ENCODE results near the gene CTNND2.

- TF ChIP-seq CAMTA2 (CRISPR knock-in tag; conservative IDR thresholded peaks at IDR 0.05) (no peak), ZSCAN29 (IDR thresholded peaks at IDR 0.05) (no peak), ZNF639 (CRISPR knock-in tag; conservative IDR thresholded peaks at IDR 0.05 in 1 of 2, IDR thresholded peaks at IDR 0.05 in 1 of 2) (no peak), MTA2 (IDR thresholded peaks at IDR 0.05; ENCODE audit: low read depth) (no peak), POLR2A (conservative IDR thresholded peaks at IDR 0.05) (no peak), GATA2 (CRISPR knock-in tag; IDR thresholded peaks at IDR 0.05) (no peak)
- TF ChIP-seq, protein P1, sequence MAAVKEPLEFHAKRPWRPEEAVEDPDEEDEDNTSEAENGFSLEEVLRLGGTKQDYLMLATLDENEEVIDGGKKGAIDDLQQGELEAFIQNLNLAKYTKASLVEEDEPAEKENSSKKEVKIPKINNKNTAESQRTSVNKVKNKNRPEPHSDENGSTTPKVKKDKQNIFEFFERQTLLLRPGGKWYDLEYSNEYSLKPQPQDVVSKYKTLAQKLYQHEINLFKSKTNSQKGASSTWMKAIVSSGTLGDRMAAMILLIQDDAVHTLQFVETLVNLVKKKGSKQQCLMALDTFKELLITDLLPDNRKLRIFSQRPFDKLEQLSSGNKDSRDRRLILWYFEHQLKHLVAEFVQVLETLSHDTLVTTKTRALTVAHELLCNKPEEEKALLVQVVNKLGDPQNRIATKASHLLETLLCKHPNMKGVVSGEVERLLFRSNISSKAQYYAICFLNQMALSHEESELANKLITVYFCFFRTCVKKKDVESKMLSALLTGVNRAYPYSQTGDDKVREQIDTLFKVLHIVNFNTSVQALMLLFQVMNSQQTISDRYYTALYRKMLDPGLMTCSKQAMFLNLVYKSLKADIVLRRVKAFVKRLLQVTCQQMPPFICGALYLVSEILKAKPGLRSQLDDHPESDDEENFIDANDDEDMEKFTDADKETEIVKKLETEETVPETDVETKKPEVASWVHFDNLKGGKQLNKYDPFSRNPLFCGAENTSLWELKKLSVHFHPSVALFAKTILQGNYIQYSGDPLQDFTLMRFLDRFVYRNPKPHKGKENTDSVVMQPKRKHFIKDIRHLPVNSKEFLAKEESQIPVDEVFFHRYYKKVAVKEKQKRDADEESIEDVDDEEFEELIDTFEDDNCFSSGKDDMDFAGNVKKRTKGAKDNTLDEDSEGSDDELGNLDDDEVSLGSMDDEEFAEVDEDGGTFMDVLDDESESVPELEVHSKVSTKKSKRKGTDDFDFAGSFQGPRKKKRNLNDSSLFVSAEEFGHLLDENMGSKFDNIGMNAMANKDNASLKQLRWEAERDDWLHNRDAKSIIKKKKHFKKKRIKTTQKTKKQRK (IDR thresholded peaks at IDR 0.05; ENCODE audit: borderline replicate concordance, low read depth, low read length) = no peak
Observed at GRCh38 chr5:11608530-11608929, 295.7 kb downstream of the CTNND2 start.

Data from K562 (cell line).